NK-92 (cell line): ENCODE results near the gene DOCK7.
"Not testable (repeated sequence)": the region's sequence is repeated elsewhere in the genome, so short reads cannot be mapped to it uniquely, and the experiment has no call there.

Experiments used
- DNase-seq: peaks from one replicate; lab custom pipeline; 2025; ENCODE audit not compliant: unreplicated experiment; lab: John Stamatoyannopoulos, UW

Gene DOCK7

DNA sequence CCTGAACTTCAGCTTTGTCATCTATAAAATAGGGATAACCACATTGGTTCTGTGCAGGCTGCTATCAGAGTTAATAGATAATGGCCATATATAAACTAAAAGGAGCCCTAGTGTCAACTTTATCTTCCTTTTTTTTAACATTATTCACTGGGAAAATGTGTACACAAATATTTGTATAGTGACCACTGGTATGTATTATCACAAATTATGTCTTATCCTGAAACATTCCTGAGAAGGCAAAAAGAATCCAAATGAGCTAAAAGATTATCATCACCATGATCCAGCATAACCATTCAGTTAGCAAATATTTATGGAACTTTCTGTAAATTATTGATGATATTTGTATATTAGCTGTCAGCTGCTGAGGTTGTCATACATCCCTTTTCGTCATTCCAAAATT, 74.3 kb downstream of the DOCK7 start:
- no peak for DNase-seq

DNA sequence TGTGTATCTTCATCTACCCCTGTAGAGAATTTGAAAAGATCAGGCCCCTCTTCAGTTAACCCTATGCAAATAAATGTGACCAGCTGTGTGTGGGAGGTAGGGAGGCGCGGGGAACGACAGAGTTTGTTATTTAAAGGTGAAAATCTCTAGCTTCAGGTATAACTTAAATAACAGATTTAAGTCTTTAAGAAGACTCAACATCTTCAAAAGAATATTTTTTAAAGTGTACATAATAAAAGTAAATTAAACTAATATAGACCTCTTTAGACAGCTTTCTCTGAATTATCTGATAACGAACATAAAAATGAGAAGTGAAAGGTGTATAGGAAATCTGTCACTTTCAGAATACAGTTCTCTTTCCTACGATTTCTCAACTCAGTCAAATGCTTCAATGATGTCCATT, 74.9 kb downstream of the DOCK7 start:
- no peak for DNase-seq

DNA sequence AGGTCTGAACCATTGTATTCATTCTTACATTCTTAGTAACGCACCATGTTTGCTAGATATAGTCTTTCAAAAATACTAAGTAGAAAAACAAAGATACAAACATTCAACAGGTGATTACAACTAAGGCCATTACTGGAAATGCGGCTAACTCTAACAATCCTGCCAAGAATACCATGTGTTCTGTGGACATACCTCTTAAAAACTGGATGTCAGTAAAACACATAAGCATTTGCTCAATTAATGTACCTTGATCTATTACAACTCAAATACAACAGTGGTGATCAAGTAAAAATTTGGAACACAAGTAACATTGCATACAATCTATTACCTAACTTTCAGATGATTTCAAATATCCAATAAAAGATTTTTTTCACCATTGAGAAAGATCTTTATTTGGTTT, 75.4 kb downstream of the DOCK7 start:
- DNase-seq = no peak

DNA sequence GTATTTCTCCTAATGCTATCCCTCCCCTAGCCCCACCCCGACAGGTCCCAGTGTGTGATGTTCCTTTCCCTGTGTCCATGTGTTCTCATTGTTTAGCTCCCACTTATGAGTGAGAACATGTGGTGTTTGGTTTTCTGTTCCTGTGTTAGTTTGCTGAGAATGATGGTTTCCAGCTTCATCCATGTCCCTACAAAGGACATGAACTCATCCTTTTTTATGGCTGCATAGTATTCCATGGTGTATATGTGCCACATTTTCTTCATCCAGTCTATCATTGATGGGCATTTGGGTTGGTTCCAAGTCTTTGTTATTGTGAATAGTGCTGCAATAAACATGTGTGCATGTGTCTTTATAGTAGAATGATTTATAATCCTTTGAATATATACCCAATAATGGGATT, 77.6 kb downstream of the DOCK7 start:
- not testable (repeated sequence) for DNase-seq

DNA sequence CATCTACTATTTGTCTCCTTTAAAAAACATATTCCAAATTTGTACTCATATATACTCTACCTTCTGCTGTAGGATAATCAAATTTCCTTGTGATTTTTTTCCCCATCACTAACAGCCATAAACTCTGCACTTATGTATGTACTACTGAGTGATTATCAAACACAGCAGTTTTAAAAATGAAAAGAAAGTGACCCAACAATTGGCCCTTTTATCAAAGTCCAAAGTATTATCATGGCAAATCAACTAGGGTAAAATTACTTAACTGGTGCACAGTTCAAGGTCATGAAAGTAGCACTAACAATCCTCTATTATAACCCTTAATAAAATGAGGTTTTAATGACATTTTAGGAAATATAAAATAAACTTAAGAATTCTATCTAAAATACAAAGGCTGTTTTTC, 79.3 kb downstream of the DOCK7 start:
- DNase-seq = no peak

DNA sequence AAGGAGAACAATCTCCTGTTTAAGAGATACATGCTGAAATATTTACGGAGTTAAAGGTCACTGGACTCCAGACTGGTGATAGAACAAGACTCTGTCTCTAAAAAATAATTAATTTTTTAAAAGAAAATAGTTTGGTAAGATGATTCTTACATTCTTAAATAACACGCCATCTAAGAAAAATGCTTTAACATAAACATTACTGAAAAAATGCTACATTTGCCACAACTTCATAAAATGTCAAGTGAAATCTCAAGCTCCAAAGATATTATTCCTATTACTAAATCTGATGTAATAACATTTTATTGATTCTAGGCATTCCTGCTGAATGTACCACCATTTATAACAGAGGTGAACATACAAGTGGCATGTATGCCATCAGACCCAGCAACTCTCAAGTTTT, 86.7 kb downstream of the DOCK7 start:
- no peak for DNase-seq

DNA sequence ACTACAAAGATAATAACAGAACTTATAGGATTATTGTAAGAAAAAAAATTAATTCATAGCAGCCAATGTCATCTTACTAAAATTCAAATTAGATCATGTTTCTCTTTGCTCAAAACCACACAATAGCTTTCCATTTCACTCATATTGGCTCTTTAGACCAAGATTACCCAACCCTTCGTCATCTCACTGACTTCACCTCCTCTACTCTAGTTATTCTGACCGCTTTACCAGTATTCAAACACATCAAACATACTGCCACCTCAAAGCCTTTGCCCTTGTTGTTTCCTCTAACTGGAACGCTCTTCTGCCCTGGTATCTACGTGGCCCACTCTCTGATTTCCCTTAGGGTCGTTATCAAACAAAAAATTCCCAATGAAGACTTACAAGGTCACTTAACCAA, 89.1 kb downstream of the DOCK7 start:
- no peak for DNase-seq

DNA sequence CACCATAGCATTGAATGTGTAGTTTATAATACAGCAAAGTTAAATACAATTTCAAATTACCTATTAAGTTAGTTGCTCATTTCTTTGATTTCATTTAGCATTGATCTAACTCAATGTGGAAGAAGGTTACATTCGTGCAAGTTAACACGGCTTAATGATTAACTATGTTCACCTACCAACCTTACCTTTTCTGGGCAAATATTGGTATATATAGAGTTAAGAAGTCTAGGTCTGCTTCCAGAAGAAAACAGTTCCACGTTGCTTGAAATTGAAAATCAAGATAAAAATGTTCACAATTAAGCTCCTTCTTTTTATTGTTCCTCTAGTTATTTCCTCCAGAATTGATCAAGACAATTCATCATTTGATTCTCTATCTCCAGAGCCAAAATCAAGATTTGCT, 90.9 kb downstream of the DOCK7 start, which contains the start of gene ANGPTL3:
TSS of gene ANGPTL3 (plus strand) at position 240 of the 400 bp plus-strand sequence. CDS start at position 287, 47 bp downstream.
- DNase-seq = no peak

DNA sequence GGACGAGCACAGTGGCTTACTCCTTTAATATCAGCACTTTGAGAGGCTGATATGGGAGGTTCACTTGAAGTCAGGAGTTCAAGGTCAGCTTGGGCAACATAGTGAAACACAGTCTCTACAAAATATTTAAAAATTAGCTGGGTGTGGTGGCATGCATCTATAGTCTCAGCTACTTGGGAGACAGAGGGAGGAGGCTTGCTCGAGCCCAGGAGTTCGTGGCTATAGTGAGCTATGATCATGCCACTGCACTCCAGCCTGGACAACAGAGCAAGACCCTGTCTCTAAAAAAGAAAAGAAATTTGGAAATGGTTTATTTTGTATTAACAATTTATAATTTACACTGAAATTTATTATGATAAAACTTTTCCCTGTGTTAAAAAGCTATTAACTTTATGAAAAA, 92.5 kb downstream of the DOCK7 start:
- DNase-seq = no peak

DNA sequence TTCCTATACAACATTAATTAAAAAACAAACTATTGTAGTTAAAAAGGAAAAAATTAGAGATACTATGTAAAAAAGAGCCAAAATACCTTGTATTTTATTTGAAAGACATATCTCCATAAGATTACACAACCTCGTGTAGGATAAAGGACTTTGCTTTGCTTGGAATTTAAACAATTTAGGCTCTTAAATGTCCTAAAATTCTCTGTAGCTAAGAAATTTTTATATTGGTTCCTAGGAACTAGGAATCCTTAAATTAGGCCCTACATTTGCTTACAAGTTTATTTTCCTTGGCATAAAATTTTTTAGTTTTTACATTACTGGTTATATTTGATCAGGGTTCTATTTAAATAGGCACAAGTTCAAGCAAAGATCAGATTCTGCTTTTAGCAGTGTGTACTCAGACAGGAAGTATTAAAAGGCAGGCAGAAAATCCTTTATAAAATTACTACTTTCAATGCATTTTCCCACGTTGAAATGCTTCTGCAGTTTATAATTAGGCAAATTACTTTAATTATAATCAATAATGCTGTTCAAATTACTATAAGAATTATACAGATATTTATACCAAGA, 94.3 kb downstream of the DOCK7 start:
- no peak for DNase-seq

DNA sequence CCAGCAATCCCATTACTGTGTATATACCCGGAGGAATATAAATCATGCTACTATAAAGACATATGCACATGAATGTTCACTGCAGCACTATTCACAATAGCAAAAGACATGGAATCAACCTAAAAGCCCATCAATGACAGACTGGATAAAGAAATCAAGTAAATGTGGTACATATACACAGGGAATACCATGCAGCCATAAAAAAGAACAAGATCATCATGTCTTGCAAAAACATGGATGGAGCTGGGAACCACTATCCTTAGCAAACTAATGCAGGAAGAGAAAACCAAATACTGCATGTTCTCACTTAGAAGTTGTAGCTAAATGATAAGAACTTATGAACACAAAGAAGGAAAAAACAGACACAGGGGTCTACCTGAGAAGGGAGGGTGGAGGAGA, 97.2 kb downstream of the DOCK7 start:
- no peak for DNase-seq

DNA sequence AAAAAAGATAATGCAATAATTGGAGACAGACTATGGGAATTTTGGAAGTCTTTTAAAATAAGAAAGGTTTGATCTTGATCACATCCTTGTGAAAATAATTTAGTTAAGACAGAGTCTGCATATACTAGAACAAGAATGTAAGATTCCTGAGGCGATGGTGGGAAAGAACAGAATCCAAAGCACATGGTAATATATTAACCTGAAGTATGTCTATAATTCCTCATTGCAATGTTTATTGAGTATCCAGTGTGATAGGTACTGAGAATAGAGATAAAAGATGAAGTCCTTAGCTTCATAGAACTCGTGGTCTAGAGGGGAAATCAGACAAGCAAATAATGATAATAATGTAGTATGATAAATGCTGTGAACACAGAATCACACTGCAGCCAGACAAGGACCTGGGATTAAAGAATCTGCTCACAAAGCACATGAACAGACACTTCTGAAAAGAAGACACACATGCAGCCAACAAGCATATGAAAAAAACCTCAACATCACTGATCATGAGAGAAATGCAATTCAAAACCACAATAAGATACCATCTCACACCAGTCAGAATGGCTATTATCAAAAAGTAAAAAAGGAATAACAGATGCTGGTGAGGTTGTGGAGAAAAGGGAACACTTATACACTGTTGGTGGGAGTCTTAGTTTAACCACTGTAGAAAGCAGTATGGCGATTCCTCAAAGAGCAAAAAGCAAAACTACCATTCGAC, 97.8 kb downstream of the DOCK7 start:
- DNase-seq = no peak

DNA sequence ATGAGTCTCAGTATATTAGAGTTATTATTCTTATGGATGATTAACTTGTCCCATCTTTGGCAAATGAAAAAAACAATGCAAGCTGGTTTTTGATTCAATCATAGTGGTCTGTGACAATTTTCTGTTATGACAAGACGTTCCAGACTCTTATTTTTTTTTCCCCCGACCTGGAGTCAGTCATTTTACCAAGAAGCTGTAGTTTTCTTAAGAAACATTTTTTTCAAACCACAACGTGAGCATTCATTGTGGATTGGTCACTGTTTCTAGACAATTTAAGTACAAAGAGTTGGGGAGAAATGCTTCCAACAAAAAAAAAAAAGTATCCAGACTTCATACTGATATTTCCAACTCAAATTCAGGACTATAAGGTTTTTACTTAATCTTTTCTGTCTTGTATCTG, 98.9 kb downstream of the DOCK7 start:
- no peak for DNase-seq

DNA sequence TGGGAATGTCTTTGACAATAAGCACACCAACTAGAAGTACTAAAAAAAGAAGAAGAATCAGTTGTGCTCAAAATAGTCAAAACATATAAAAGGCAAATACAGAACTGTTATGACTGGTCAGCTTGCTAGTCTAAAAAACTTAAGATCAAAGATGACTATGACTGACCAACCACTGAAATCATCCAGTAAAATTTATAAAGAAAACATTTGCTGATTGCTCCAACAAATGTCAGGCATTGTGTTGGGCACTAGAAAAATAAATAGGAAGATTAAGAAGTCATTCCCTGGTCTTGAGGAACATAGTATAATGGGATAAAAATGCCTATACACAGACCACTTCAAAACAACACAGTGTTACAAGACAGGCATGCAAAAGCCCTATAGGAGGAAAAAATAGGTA, 100.2 kb downstream of the DOCK7 start:
- no peak for DNase-seq

DNA sequence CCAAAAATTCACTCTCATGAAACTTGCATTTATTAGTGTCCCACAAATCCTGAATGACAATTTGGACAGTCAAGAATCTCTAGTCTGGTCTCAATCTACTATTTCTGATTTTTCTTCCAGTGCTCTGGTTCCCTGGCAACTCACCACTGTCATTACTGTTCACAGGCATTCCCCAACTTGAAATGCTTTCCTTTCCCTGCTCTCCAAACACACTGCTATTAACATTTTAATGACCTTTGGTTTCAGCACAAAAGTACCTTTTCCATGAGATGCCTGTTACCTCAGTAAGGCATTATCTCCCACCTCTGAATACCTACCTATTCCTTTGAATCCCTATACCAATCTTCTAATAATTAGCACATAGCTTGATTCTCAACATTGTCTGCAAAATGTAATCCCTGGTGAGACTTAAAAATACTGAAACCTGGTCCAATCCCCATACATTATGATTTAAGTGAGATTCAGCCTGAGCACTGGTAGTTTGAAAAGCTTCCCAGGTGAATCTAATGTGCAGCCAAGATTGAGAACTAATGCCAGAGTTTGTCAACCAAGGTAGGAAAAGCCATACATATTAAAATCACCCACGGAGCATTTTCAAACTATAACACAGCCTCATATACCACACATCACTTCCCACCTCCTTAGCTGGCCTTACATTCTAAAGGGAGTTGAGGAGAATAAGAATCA, 102.6 kb downstream of the DOCK7 start:
- no peak for DNase-seq

DNA sequence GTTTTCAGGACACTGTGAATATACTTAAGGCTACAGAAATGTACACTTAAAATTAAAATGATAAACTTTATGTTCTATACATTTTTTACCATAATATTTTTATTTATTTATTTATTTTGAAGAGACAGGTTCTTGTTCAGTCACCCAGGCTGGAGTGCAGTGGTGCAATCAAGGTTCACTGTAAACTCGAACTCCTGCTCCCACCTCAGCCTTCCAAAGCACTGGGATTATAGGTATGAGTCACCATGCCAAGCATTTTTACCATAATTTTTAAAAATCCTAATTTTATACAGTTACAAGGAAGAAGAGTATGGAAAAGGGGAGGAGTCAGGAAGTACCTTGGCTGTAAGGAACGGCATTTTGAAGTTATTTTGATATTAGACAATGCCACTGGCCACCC, 114.5 kb downstream of the DOCK7 start:
- DNase-seq = no peak

DNA sequence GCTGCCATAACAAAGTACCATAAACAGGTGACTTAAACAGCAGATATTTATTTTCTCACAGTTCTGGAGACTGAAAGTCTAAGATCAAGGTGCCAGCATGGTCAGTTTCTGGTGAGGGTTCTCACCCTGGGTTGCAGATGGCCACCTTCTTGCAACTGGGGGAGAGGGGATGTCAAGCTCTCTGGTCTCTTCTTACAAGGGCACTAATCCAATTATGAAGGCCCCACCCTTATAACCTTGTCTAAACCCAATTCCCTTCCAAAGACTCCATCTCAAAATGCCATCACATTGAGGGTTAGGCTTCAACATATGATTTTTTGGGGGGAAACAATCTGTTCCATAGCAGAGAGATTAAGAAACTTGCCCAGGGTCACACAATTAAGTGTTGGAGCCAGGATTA, 115.7 kb downstream of the DOCK7 start:
- DNase-seq = no peak

DNA sequence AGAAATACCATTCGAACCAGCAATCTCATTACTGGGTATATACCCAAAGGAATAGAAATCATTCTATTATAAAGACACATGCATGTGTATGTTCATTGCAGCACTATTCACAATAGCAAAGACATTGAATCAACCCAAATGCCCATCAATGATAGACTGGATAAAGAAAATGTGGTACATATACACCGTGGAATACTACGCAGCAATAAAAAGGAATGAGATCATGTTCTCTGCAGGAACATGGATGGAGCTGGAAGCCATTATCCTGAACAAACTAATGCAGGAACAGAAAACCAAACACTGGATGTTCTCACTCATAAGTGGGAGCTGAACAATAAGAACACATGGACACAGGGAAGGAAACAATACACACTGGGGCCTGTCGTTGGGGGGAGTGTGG, 116.7 kb downstream of the DOCK7 start:
- not testable (repeated sequence) for DNase-seq

DNA sequence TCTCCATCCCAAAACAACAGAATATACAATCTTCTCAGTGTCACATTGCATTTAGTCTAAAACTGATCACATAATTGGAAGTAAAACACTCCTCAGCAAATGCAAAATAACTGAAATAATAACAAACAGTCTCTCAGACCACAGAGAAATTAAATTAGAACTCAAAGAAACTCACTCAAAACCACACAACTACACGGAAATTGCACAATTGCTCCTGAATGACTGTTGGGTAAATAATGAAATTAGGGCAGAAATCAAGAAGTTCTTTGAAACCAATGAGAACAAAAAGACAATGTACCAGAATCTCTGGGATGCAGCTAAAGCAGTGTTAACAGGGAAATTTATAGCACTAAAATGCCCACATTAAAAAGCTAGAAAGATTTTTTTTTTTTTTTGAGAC, 120.3 kb downstream of the DOCK7 start:
- not testable (repeated sequence) for DNase-seq

DNA sequence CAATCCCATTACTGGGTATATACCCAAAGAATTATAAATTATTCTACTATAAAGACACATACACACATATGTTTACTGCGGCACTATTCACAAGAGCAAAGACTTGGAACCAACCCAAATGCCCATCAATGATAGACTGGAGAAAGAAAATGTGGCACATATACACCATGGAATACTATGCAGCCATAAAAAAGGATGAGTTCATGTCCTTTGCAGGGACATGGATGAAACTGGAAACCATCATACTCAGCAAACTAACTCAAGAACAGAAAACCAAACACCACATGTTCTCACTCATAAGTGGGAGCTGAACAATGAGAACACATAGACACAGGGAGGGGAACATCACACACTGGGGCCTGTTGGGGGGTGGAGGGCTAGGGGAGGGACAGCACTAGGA, 121.0 kb downstream of the DOCK7 start:
- DNase-seq = not testable (repeated sequence)

DNA sequence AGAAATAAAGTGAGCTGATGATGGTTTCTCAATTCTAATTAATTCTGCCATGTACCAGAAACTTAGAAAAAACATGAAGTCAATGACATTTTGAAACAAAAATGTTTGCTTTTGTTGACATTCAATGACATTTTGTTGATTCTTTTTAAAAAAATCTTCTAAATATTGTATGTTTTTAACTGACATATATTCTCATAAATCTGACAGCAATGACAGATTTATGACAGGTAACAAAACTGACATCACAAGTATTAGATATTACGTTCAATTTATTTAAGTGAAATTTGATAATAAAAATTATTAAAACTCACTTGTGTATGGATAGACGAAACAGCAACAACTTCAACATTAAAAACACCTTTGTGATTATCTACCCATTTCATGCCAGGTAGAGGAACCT, 126.9 kb downstream of the DOCK7 start:
- DNase-seq = no peak

DNA sequence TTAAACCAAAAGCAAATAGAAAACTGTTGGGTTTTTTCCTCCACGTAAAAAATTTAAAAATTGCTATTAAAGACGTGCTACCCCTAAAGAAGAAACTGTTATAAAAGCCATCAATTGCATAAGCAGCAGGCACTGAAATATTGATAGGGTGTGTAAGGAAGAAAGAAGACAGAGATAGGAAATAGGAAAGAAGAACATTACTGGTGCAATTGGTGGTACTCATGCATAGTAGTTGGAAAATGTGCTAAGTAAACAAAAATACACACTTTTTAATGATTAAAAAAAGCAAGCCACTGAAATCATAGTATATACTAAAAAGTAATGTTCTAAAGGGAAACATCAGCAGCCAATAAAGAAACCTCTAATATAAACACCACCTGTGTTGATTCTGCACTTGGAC, 143.6 kb downstream of the DOCK7 start:
- no peak for DNase-seq
